Upper lobe of left lung (tissue), 6 donors: ENCODE results near the gene LMO3. TPM values are rescaled to one million over a fixed set of nuclear protein-coding genes. Genes with fewer than 3 reads are reported as not detected.

ENCODE experiments used
- ATAC-seq, 2 donors: fragments of 200-7000 bp; cut with Tn5 transposase; one replicate each; pipeline ENCODE4 v1.9.1; 2022; ENCODE audit warnings: mild to moderate bottlenecking in 2 of 2, moderate library complexity in 2 of 2; ENCODE audit not compliant: low FRiP score in 2 of 2
- DNase-seq, 2 donors: peaks; one replicate each; pipeline ENCODE4 v3.0.0-alpha.2; 2019 to 2020
- H3K27ac ChIP-seq, 4 donors: fragments of 200-600 bp; sonication (generic); one replicate each; pipeline ENCODE4 v1.5.1; 2016 to 2019
- H3K27me3 ChIP-seq, 4 donors: fragments of 200-600 bp; sonication (generic); one replicate each; pipeline ENCODE4 v1.5.1; 2017 to 2019
- H3K36me3 ChIP-seq, 4 donors: fragments of 200-600 bp; sonication (generic); one replicate each; pipeline ENCODE4 v1.5.1; 2016 to 2019
- H3K4me1 ChIP-seq, 4 donors: fragments of 200-600 bp; sonication (generic); one replicate each; pipeline ENCODE4 v1.5.1; 2018 to 2019
- H3K4me3 ChIP-seq, 4 donors: fragments of 200-600 bp; sonication (generic); one replicate each; pipeline ENCODE4 v1.5.1; 2017 to 2019; ENCODE audit warnings: mild to moderate bottlenecking in 2 of 4, moderate library complexity in 1 of 4
- H3K9me3 ChIP-seq, 4 donors: fragments of 200-600 bp; sonication (generic); one replicate each; pipeline ENCODE4 v1.5.1; 2018 to 2019
- EP300 ChIP-seq, 4 donors: sonication (generic); formaldehyde crosslinking; IDR thresholded peaks; one replicate each; pipeline ENCODE4 v1.5.1; 2017; ENCODE audit warnings: antibody characterized with exemption in 4 of 4, control low read depth in 2 of 4
- POLR2A ChIP-seq, 4 donors: fragments of 450-650 bp; IDR thresholded peaks; one replicate each; pipeline ENCODE4 v1.5.1; 2016 to 2017; ENCODE audit warnings: antibody characterized with exemption in 4 of 4, mild to moderate bottlenecking in 2 of 4
- POLR2AphosphoS5 ChIP-seq, 2 donors: sonication (generic); formaldehyde crosslinking; IDR thresholded peaks; one replicate each; pipeline ENCODE4 v1.5.1; 2017; ENCODE audit warnings: antibody characterized with exemption in 2 of 2
- WGBS, 2 donors: methylation state at CpG; one replicate each; pipeline ENCODE4 v1.1.5; 2017 to 2018; 5-methylcytosine and 5-hydroxymethylcytosine counted together
- total RNA-seq, 6 donors: library from RNA; depleted of rRNA in 4 of 6; stranded (reverse); fragments of >200 nt in 4 of 6; gene quantifications; one replicate each; pipeline versions ENCODE4 v1.1.0 to v1.2.1, GENCODE V29; 2016 to 2021
- TF ChIP-seq, protein P1 (sequence below), 6 experiments: fragments of 450-650 bp in 4 of 6; fragments of 200-600 bp in 2 of 6; sonication (generic) in 2 of 6; IDR thresholded peaks; one replicate each; pipeline ENCODE4 v1.5.1; 2016 to 2019; ENCODE audit warnings: antibody characterized with exemption in 6 of 6
- donor health status: DM: no; HTN: no; CAD: no; lungs with moderate emphysema.
- donor health status: DM: no; HTN: yes; CAD: no; lungs with severe emphysema.

LMO3 gene
- total RNA-seq, 6 donors from 2014 or later: 100 to 372 (median 166) TPM

DNA sequence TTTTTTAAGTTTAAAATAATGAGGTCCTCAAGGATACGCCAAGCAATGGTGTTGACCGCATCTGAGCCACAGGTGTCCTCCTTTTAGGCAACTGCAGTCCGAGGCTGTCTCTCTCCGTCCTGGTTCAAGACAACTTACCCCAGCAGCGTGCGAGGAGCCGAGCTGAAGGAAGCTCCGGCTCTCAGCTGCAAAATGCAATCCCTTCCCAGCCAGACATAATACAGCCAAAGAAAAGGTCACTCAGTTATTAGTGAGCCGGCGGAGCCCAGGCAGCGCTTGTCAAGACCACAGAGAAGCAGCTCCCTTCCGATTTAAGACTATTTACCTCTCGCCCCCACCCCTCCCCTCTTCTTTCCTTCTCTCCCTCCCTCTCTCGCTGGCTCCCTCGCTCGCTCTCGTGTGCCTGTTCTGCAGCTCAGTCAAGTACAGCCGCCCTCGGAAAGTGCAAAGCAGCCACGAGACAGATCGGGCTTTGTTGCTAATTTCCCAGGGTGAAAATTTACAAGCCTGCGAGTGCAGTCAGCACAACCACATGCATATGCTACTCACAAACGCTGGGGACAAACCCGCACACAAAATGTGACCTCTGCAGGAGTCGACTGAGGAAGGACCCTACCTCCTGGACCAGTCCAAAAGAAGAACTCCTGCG is 363 bp upstream of the LMO3 start:
- no peak for DNase-seq
- peak; percentile 56 to 63 for ATAC-seq
- H3K4me3 ChIP-seq: peak overlapping the region in 3 of 4 donors; percentile 34 to 55 (median 51)
- no peaks in the 10 kb centered on the region for H3K27me3 ChIP-seq
- 1 to 3% methylated on average over 22 to 26 of the region's 26 CpGs for WGBS, 2 donors
- H3K9me3 ChIP-seq: no peaks in the 10 kb centered on the region
- TF ChIP-seq, protein P1, sequence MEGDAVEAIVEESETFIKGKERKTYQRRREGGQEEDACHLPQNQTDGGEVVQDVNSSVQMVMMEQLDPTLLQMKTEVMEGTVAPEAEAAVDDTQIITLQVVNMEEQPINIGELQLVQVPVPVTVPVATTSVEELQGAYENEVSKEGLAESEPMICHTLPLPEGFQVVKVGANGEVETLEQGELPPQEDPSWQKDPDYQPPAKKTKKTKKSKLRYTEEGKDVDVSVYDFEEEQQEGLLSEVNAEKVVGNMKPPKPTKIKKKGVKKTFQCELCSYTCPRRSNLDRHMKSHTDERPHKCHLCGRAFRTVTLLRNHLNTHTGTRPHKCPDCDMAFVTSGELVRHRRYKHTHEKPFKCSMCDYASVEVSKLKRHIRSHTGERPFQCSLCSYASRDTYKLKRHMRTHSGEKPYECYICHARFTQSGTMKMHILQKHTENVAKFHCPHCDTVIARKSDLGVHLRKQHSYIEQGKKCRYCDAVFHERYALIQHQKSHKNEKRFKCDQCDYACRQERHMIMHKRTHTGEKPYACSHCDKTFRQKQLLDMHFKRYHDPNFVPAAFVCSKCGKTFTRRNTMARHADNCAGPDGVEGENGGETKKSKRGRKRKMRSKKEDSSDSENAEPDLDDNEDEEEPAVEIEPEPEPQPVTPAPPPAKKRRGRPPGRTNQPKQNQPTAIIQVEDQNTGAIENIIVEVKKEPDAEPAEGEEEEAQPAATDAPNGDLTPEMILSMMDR (IDR thresholded peaks at IDR 0.05): peak in 1 of 6 experiments; percentile 8
- TF ChIP-seq EP300 (IDR thresholded peaks at IDR 0.05) (no peak), POLR2A (IDR thresholded peaks at IDR 0.05) (peak in 1 of 4 donors; percentile 49), POLR2AphosphoS5 (IDR thresholded peaks at IDR 0.05) (no peak)
- H3K27ac ChIP-seq: peak overlapping the region; percentile 37 to 89 (median 82)
- no peaks in the 10 kb centered on the region for H3K36me3 ChIP-seq
- no peaks in the 10 kb centered on the region for H3K4me1 ChIP-seq

DNA sequence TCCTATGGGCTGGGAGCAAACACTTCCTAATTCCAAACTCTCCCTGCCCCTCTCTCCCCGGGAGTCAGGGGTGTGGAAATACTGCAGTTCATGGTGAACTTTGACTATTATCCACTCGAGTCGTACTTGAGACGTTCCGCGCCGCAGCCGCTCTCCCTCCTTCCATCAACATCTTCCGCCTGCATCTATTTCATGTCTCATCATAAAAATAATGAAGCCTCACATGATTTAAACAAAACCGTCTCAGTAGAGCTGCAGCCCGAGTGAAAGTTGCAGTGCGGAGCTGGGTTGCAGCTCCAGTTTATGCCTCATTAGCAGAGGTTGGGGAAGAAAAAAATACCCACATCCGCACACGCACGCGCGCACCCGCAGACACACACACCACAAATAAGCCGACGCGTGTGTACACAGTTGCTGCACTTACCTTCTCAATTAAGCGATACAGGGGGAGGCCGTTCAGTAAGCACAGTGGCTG is 283 bp downstream of the LMO3 start:
- H3K27ac ChIP-seq: peak overlapping the region; percentile 37 to 89 (median 82)
- H3K27me3 ChIP-seq: no peaks in the 10 kb centered on the region
- TF ChIP-seq POLR2AphosphoS5 (IDR thresholded peaks at IDR 0.05): no peak
- TF ChIP-seq POLR2A (IDR thresholded peaks at IDR 0.05): peak in 1 of 4 donors; percentile 31
- H3K4me1 ChIP-seq: no peaks in the 10 kb centered on the region
- 2 to 4% methylated on average over 23 of the region's 23 CpGs for WGBS, 2 donors
- H3K36me3 ChIP-seq: no peaks in the 10 kb centered on the region
- peak in 1 of 2 donors; percentile 53 for ATAC-seq
- peak in 1 of 2 donors; percentile 45 for DNase-seq
- peak overlapping the region in 3 of 4 donors; percentile 34 to 55 (median 51) for H3K4me3 ChIP-seq
- H3K9me3 ChIP-seq: no peaks in the 10 kb centered on the region

DNA sequence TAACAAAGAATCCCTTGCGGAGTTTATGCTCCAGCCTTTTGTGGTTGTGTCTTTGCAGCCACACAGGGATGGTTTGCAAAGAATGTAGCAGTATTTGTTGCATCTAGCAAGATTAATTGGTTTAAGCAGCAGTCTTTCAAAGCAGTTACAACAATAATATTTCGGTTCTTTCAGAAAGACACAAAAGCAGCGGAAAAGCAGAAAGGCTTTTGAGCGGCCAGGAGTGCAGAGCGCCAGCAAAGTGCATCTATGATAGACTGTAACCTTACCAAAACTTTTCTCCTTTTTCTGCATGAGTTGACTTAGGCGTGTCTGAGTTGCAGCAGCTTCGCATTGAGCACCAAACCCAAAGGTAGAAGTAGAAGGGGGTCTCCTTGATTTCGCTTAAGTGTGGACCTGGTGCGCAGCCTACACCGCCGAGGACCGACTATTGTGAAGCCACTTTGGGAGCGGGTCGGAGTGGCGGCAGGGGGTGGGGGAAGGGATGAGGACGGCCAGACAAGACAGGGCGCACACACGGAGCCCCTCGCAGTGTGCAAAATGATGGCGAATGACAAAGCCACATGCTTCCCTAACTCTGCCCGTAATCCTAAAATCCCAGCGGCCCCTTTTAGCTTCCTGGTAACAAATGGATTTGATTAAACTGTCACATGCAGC is 1.2 kb downstream of the LMO3 start:
- ATAC-seq (no peak), DNase-seq (peak in 1 of 2 donors; percentile 54)
- H3K4me3 ChIP-seq: peak overlapping the region; percentile 3 to 55 (median 42)
- 15 to 22% methylated on average over 13 to 22 of the region's 22 CpGs for WGBS, 2 donors
- no peak for TF ChIP-seq EP300 (IDR thresholded peaks at IDR 0.05)
- TF ChIP-seq POLR2A (IDR thresholded peaks at IDR 0.05): no peak
- TF ChIP-seq, protein P1 (IDR thresholded peaks at IDR 0.05): no peak
- no peak for TF ChIP-seq POLR2AphosphoS5 (IDR thresholded peaks at IDR 0.05)
- no peaks in the 10 kb centered on the region for H3K9me3 ChIP-seq
- no peaks in the 10 kb centered on the region for H3K36me3 ChIP-seq
- H3K27me3 ChIP-seq: no peaks in the 10 kb centered on the region
- peak overlapping the region; percentile 37 to 89 (median 82) for H3K27ac ChIP-seq
- no peaks in the 10 kb centered on the region for H3K4me1 ChIP-seq

DNA sequence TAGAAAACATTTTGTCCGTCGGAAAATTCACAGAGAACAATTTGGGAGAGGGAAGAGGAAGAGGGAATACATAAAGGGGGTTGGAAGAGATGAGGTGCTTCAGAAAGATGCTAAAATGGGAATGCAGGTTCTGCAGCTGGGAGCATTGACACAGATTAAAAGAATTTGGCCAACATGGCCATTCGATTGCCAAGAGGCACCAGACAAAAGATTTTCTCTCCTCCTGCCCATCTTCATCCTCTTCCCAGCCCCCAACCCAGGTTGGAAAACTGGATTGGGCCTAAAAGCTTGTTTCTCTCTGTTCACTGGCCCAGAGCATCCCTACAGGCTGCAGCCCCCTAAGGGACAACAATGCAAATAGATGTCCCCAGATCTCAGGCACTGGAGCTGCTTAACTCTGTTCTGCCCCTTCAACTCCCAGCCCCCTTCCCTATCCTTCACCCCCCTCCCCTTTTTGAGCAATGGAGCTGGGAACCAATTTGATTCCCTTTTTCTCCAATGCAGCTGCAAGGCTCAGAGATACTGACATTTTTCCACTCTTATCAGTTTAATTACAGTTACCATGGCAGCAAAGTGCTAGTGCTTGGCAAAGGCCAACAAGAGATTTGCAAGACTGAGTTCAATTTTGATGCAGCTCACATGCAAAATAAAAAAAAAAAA is 1.9 kb downstream of the LMO3 start:
- peaks cover 0 to 4% (median 0%) of the 10 kb centered on the region in 4 donors for H3K4me1 ChIP-seq
- H3K36me3 ChIP-seq: no peaks in the 10 kb centered on the region
- H3K27me3 ChIP-seq: no peaks in the 10 kb centered on the region
- no peak for ATAC-seq
- H3K27ac ChIP-seq: peak overlapping the region in 3 of 4 donors; percentile 78 to 89 (median 86)
- peak overlapping the region; percentile 3 to 55 (median 42) for H3K4me3 ChIP-seq
- WGBS, 2 donors: 58 to 65% methylated on average over 3 of the region's 3 CpGs
- no peaks in the 10 kb centered on the region for H3K9me3 ChIP-seq
- DNase-seq: no peak
- TF ChIP-seq EP300 (IDR thresholded peaks at IDR 0.05) (no peak), POLR2A (IDR thresholded peaks at IDR 0.05) (no peak), POLR2AphosphoS5 (IDR thresholded peaks at IDR 0.05) (no peak)
- TF ChIP-seq, protein P1 (IDR thresholded peaks at IDR 0.05): no peak
